DMS 273 (cell line): ENCODE data around the gene PDE4B.
A peak's percentile ranks its signal among the peaks of the same experiment; 100 is the strongest.
"Not testable (repeated sequence)": the region's sequence is repeated elsewhere in the genome, so short reads cannot be mapped to it uniquely, and the experiment has no call there.

Experiments
- DNase-seq: peaks from one replicate; lab custom pipeline; 2025; ENCODE audit not compliant: unreplicated experiment; lab: John Stamatoyannopoulos, UW

Gene PDE4B

GRCh38 chr1:66300280-66300971, 507.7 kb downstream of the PDE4B start:
- DNase-seq = no peak

GRCh38 chr1:66300972-66301451, 508.3 kb downstream of the PDE4B start:
- no peak for DNase-seq

GRCh38 chr1:66302184-66302742, 509.6 kb downstream of the PDE4B start:
- DNase-seq = no peak

GRCh38 chr1:66302815-66303214, 510.1 kb downstream of the PDE4B start:
- no peak for DNase-seq

GRCh38 chr1:66303646-66304045, 511.0 kb downstream of the PDE4B start:
- DNase-seq = no peak

GRCh38 chr1:66304128-66304527, 511.4 kb downstream of the PDE4B start:
- DNase-seq = no peak

- DNase-seq = no peak
Measured at GRCh38 chr1:66305927-66306326, 513.2 kb downstream of the PDE4B start.

- no peak for DNase-seq
Measured at GRCh38 chr1:66309006-66309741, 516.5 kb downstream of the PDE4B start.

GRCh38 chr1:66311092-66311491, 518.4 kb downstream of the PDE4B start:
- no peak for DNase-seq

GRCh38 chr1:66311628-66312027, 518.9 kb downstream of the PDE4B start:
- no peak for DNase-seq

GRCh38 chr1:66312271-66312990, 519.7 kb downstream of the PDE4B start:
- peak; percentile 5 for DNase-seq

GRCh38 chr1:66313429-66313828, 520.7 kb downstream of the PDE4B start:
- DNase-seq = peak; percentile 22

GRCh38 chr1:66315671-66316070, 523.0 kb downstream of the PDE4B start:
- no peak for DNase-seq

- DNase-seq = no peak
Measured at GRCh38 chr1:66316464-66317247, 524.0 kb downstream of the PDE4B start.

- DNase-seq = no peak
Measured at GRCh38 chr1:66317248-66317515, 524.5 kb downstream of the PDE4B start.

- no peak for DNase-seq
Measured at GRCh38 chr1:66320231-66320630, 527.5 kb downstream of the PDE4B start.

GRCh38 chr1:66322462-66322861, 529.8 kb downstream of the PDE4B start:
- DNase-seq = not testable (repeated sequence)

- DNase-seq = no peak
Measured at GRCh38 chr1:66323958-66324625, 531.4 kb downstream of the PDE4B start.

GRCh38 chr1:66325594-66326380, 533.1 kb downstream of the PDE4B start:
- DNase-seq = no peak

GRCh38 chr1:66326867-66327266, 534.2 kb downstream of the PDE4B start:
- DNase-seq = no peak
